ENCODE data around the gene SEC22A. TPM values are rescaled to one million over a fixed set of nuclear protein-coding genes. Genes with fewer than 3 reads are reported as not detected.

Gene SEC22A
- 20.0 and 29.4 TPM in 2 replicates for total RNA-seq

DNA sequence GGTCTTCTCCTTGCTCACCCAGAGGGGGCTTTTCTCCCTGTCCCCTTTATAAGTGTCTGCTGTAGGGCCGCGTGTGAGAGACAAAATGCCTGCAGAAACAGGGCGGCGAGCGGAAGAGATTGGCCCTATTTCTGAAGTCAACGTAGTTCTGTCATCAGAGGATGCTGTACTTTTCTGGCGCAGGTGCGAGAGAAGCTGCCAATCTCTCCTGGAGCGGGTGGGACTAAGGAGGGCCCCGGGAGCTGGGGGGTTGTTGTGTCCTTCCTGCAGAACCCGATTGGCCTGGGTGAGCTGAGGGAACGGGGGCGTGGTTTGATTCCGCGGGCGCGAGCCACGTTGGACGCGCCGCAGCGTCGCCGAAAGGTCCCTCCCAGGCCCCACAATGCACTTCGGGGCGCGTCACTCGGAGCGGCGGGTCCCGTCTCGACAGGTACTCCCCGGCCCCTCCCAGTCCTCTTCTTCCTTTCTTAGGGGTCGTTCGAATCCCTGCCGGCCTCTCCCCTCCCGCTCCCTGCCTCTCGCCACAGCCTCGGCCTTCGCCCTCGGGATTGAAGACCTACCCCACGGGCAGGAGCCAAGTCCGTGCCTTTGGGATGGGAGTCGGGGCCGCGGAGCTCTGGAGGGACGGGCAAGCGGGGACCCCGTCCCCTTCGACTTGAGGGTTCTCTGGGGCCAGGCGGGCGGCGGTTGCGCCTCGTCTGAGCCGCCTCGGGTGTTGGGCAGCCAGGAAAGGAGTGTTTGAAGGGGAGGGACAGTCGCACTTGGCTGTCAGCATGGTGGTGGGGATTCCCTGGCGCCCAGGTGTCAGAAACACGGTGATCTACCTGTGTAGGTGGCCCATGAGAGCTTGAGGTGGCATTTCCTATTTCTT is at the start of gene SEC22A:
TSS of gene SEC22A (plus strand) at position 387 of the 871 bp plus-strand sequence. CDS start 7,275 bp downstream, outside the sequence.

Other genes with a start within 250 kb of the SEC22A start
- gene SEMA5B, start 174.2 kb upstream of the SEC22A start, total RNA-seq = not detected in 2 replicates
- 27.8 and 36.9 TPM in 2 replicates for gene PDIA5, start 134.9 kb upstream of the SEC22A start, total RNA-seq
- under 0.01 and 0.87 TPM in 2 replicates for gene ADCY5, start 247.1 kb downstream of the SEC22A start, total RNA-seq

All from placental epithelial cell (primary cell).